ENCODE measurements around the gene CHD5.

DNA sequence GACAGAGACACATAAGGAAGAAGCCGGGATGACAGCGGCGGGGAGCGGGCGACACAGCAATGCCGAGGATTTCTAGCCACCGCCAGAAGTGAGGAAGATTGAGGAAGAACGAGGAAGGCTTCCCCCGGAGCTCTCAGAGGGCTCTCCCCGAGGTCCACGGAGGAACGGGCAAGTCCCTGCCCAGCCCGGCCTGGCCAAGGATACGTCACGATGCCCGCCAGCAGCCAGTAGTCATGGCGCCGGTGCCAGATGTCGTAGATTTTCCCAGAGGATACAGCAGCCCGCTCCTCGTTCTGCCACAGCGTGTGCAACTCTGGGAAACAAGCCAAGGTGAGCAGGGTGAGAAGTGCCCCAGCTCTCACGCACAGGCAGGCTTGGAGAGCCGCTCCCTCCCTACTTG lies 68.5 kb downstream of the CHD5 start:
- TF ChIP-seq EZH2 (IDR thresholded peaks at IDR 0.05) (no peak), POLR2AphosphoS5 (IDR thresholded peaks at IDR 0.05; ENCODE audit: borderline replicate concordance, low read depth, low read length) (no peak)
